Activated B cell treated with CpG ODN at 0.5 μM for 24 hours (primary cell): ENCODE results near the gene FEZF2. TPM values are rescaled to one million over a fixed set of nuclear protein-coding genes. Genes with fewer than 3 reads are reported as not detected.

Experiments used
- ATAC-seq: fragments of 200-7000 bp; cut with Tn5 transposase; one replicate; pipeline ENCODE4 v1.10.0; 2021; ENCODE audit warnings: low read depth, mild to moderate bottlenecking, moderate library complexity
- CTCF ChIA-PET: fragments of 350-600 bp; sonication (Branson Sonifier 250); formaldehyde crosslinking; loops from one replicate; lab custom pipeline; 2021; ENCODE audit warnings: antibody characterized with exemption; lab: Charles Lee
- POLR2A ChIA-PET: fragments of 350-600 bp; sonication (Branson Sonifier 250); formaldehyde crosslinking; loops from one replicate; lab custom pipeline; 2021; ENCODE audit warnings: antibody characterized with exemption; lab: Charles Lee
- DNase-seq: peaks from one replicate; pipeline ENCODE4 v3.0.0; 2022
- H3K27ac Mint-ChIP-seq: one replicate; pipeline ENCODE4 v1.8.0; 2020; ENCODE audit warnings: mixed read lengths
- H3K27me3 Mint-ChIP-seq: one replicate; pipeline ENCODE4 v1.8.0; 2021; ENCODE audit warnings: mixed read lengths
- H3K36me3 Mint-ChIP-seq: one replicate; pipeline ENCODE4 v1.8.0; 2021; ENCODE audit warnings: low read depth, mixed read lengths
- H3K4me1 Mint-ChIP-seq: one replicate; pipeline ENCODE4 v1.8.0; 2021; ENCODE audit warnings: mixed read lengths
- H3K4me3 Mint-ChIP-seq: one replicate; pipeline ENCODE4 v1.8.0; 2020; ENCODE audit warnings: mild to moderate bottlenecking, mixed read lengths
- H3K9me3 Mint-ChIP-seq: one replicate; pipeline ENCODE4 v1.8.0; 2020; ENCODE audit warnings: mixed read lengths
- CTCF ChIP-seq: fragments of 200-600 bp; IDR thresholded peaks from one replicate; pipeline ENCODE4 v1.8.0; 2022; ENCODE audit warnings: antibody characterized with exemption, mild to moderate bottlenecking
- intact Hi-C: fragments of 100-400 bp; cut with micrococcal nuclease; formaldehyde crosslinking; loops from one replicate; pipeline ENCODE4 v1.15.1; 2024
- total RNA-seq: library from RNA; stranded (reverse); gene quantifications from 2 replicates; pipeline ENCODE4 v1.2.3, GENCODE V29; 2022

FEZF2 gene
- total RNA-seq, 1 donor from 2014 or later, result not detected

- POLR2A ChIA-PET, result no interaction called here
- TF ChIP-seq CTCF, result no peak
- DNase-seq (no peak), ATAC-seq (no peak)
- no peak overlapping the region for H3K27ac Mint-ChIP-seq
- H3K4me3 Mint-ChIP-seq, result no peak overlapping the region
- H3K9me3 Mint-ChIP-seq, result no peaks in the 10 kb centered on the region
- no peaks in the 10 kb centered on the region for H3K36me3 Mint-ChIP-seq
- intact Hi-C loops, result no loop called here
- no peaks in the 10 kb centered on the region for H3K4me1 Mint-ChIP-seq
- peaks cover 3% of the 10 kb centered on the region for H3K27me3 Mint-ChIP-seq
- CTCF ChIA-PET, result no interaction called here
These were observed 29.6 kb downstream of the FEZF2 start for GRCh38 chr3:62343755-62344154.

GRCh38 chr3:62335196-62335595, 38.2 kb downstream of the FEZF2 start:
- no peak for ATAC-seq
- intact Hi-C loops, result no loop called here
- TF ChIP-seq CTCF, result no peak
- Mint-ChIP-seq H3K9me3 (no peaks in the 10 kb centered on the region), H3K27me3 (no peaks in the 10 kb centered on the region), H3K4me1 (no peaks in the 10 kb centered on the region), H3K4me3 (no peak overlapping the region), H3K27ac (no peak overlapping the region), H3K36me3 (peaks cover 2% of the 10 kb centered on the region)
- CTCF ChIA-PET, result no interaction called here
- DNase-seq, result no peak
- POLR2A ChIA-PET, result no interaction called here

DNA sequence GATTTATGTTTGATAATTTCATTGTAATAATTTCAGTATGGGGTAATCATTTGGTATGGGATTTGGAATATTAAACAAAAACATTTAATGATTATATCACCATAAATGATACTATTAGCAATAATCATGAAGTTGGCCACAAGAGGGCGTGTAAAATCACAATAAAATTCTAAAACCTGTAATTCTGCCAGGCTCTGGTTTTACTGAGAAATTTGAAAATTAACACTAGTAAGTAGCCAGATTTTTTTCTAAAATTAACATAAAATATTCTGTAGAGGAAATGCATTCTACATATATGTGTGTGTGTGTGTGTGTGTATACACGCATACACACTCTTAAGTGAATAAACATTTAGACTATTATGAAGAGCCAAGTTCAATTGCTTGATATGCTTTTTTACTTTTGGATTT, 40.5 kb downstream of the FEZF2 start:
- intact Hi-C loops, result loop anchor here (5.0 kb wide), 1 partner anchor 224 kb away; no protein-coding TSS in a partner anchor
- no peak for ATAC-seq
- DNase-seq, result no peak
- TF ChIP-seq CTCF, result no peak
- Mint-ChIP-seq H3K9me3 (no peaks in the 10 kb centered on the region), H3K36me3 (peaks cover 2% of the 10 kb centered on the region), H3K27ac (no peak overlapping the region), H3K4me1 (no peaks in the 10 kb centered on the region), H3K4me3 (no peak overlapping the region), H3K27me3 (no peaks in the 10 kb centered on the region)
- ChIA-PET CTCF (interaction anchor here (0.9 to 1.0 kb wide), 2 partner anchors 10 to 1486 kb away, joined by 4 read pairs; partner anchors contain the start of gene C3orf49), POLR2A (no interaction called here)

- ATAC-seq, result no peak
- H3K36me3 Mint-ChIP-seq, result peaks cover 2% of the 10 kb centered on the region
- H3K27ac Mint-ChIP-seq, result no peak overlapping the region
- ChIA-PET CTCF (interaction anchor here (0.9 to 1.0 kb wide), 2 partner anchors 9 to 1486 kb away, joined by 4 read pairs; partner anchors contain the start of gene C3orf49), POLR2A (no interaction called here)
- H3K27me3 Mint-ChIP-seq, result no peaks in the 10 kb centered on the region
- H3K4me1 Mint-ChIP-seq, result no peaks in the 10 kb centered on the region
- H3K9me3 Mint-ChIP-seq, result no peaks in the 10 kb centered on the region
- DNase-seq, result no peak
- TF ChIP-seq CTCF, result no peak
- H3K4me3 Mint-ChIP-seq, result no peak overlapping the region
- intact Hi-C loops, result loop anchor here (5.0 kb wide), 1 partner anchor 225 kb away; no protein-coding TSS in a partner anchor
These were observed 41.3 kb downstream of the FEZF2 start for GRCh38 chr3:62332017-62332416.

- intact Hi-C loops, result loop anchor here (5.0 kb wide), 1 partner anchor 227 kb away; no protein-coding TSS in a partner anchor
- peaks cover 2% of the 10 kb centered on the region for H3K36me3 Mint-ChIP-seq
- ATAC-seq (no peak), DNase-seq (no peak)
- H3K9me3 Mint-ChIP-seq, result no peaks in the 10 kb centered on the region
- no peak overlapping the region for H3K27ac Mint-ChIP-seq
- ChIA-PET CTCF (interaction anchor here (1.3 kb wide), 1 partner anchor 1488 kb away, joined by 3 read pairs; the partner anchor contains the start of gene C3orf49), POLR2A (no interaction called here)
- no peaks in the 10 kb centered on the region for H3K4me1 Mint-ChIP-seq
- TF ChIP-seq CTCF, result no peak
- no peaks in the 10 kb centered on the region for H3K27me3 Mint-ChIP-seq
- H3K4me3 Mint-ChIP-seq, result no peak overlapping the region
These were observed 43.4 kb downstream of the FEZF2 start for GRCh38 chr3:62329971-62330370.
